A673 (cell line): Measurements from ENCODE around the gene SLC66A2.

ENCODE experiments used
- EZH2 ChIP-seq: fragments of 200-600 bp; sonication (generic); IDR thresholded peaks from 2 replicates; pipeline ENCODE4 v1.6.1; 2017; ENCODE audit warnings: borderline replicate concordance, low read depth, mild to moderate bottlenecking, mixed read lengths, antibody characterized with exemption, low read length; ENCODE audit not compliant: poor library complexity, severe bottlenecking
- TF ChIP-seq, protein P1 (sequence below): fragments of 300-800, 200-600 bp; sonication (generic); conservative IDR thresholded peaks from 2 replicates; pipeline ENCODE4 v1.5.1; 2017; ENCODE audit warnings: low read depth, mild to moderate bottlenecking, antibody characterized with exemption, low read length, moderate library complexity, mixed read lengths

DNA sequence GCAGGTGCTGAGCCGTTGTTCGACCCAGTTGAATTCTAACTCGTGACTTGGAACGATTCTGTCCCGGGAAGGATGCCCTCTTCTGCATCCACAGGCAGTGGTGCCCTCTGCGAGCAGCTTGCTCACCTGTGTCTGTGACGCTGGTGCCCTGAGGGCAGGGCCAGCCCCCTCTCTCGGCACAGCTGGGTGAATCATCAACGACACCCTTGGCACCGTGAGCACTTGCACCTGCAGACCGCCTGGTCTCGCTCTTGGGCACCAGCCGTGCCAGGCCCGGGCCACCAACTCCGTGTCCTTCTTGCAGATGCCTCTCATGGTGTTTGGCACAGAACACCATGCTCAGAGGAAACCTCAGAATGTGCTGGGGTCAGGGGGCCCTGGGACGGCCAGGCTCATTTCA lies 75.0 kb downstream of the SLC66A2 start:
- TF ChIP-seq, protein P1, sequence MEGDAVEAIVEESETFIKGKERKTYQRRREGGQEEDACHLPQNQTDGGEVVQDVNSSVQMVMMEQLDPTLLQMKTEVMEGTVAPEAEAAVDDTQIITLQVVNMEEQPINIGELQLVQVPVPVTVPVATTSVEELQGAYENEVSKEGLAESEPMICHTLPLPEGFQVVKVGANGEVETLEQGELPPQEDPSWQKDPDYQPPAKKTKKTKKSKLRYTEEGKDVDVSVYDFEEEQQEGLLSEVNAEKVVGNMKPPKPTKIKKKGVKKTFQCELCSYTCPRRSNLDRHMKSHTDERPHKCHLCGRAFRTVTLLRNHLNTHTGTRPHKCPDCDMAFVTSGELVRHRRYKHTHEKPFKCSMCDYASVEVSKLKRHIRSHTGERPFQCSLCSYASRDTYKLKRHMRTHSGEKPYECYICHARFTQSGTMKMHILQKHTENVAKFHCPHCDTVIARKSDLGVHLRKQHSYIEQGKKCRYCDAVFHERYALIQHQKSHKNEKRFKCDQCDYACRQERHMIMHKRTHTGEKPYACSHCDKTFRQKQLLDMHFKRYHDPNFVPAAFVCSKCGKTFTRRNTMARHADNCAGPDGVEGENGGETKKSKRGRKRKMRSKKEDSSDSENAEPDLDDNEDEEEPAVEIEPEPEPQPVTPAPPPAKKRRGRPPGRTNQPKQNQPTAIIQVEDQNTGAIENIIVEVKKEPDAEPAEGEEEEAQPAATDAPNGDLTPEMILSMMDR, result no peak
- TF ChIP-seq EZH2, result no peak
